ENCODE data around the gene ZFPM1.
"Not testable (repeated sequence)": the region's sequence is repeated elsewhere in the genome, so short reads cannot be mapped to it uniquely, and the experiment has no call there.

The ZFPM1 gene

DNA sequence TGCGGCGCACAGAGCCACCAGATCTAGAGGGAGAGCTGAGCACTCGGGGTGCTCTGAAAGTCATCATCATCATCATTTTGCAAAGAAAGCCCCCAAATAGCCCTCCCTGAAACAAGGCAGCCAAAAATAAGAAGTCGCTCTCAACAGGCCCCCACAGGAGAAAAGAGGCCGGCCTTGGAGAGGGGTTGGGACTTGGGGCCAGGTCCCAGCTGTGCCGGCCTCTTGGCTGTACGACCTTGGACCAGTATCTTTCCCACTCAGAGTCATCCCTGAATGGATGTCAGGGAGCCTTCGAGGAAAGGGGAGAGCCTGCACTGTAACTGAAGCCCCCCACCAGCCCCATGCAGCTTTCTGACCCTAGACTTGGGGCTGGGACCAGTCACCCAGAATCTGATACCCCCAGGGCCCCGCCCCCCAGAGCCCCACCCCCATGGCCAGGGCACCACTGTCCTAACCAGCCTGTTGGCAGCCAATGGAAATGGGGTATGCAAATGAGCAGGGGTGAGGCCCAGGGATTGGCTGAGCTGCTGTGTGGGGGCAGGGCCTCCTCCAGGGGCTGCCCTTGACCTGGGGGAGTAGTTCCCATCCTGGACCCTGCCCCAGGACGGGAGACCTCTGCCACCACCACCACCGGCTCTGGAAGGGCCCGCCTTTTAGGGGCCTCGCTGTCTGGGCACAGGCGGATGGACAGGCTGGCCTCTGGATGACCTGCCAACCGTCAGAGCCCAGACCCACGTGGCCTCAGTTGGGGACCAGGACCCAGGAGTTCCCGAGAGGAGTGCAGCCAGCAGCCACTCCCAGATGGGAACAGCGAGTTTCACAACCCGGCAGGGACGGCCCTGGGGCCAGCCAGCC, 15.4 kb downstream of the ZFPM1 start:
- no peak for DNase-seq

DNA sequence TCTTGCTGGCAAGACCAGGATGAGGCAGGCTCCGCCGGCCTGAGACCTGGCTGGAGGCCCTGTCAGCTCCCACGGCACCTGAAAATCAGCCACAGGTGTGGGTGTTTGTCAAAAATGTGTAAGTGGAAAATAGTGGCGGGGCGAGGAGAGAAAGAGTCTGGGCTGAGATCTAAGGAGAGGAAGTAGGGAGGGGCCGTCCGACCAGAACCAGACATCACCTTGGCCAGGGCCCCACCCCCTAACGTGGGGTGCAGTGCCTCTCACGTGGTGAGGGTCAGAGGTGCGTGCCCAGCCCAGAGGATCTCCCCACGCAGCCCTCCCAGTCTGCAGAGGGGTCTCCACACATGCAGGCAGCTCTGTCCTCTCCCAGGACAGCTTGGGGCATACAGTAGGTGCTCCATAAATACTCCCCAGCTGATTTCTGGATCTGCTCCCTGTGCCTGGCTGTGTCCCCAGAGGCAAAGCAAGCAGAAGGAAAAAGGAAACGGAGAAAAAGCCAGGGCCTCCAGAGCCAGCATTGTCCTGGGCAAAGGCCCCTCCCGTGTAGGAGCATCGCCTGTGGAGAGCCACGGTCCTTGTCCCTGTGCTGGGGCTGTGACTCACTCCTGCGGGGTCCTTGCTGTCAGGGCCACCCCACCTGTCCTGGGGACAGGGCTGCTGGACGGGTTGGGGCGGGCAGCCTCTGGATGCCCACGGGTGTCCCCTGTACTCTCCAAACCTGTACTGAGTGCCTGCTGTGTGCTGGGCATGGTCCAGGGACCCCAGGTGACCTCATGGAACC, 16.7 kb downstream of the ZFPM1 start:
- no peak for DNase-seq

DNA sequence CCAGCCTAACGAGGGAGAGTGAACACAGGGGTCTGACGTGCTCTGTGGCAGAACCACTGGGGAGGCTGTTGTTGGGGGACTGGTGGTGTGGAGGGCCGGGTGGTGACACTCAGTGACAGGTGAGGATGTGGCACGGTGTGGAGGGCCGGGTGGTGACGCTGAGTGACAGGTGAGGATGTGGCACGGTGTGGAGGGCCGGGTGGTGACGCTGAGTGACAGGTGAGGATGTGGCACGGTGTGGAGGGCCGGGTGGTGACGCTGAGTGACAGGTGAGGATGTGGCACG, 17.3 kb downstream of the ZFPM1 start:
- not testable (repeated sequence) for DNase-seq

DNA sequence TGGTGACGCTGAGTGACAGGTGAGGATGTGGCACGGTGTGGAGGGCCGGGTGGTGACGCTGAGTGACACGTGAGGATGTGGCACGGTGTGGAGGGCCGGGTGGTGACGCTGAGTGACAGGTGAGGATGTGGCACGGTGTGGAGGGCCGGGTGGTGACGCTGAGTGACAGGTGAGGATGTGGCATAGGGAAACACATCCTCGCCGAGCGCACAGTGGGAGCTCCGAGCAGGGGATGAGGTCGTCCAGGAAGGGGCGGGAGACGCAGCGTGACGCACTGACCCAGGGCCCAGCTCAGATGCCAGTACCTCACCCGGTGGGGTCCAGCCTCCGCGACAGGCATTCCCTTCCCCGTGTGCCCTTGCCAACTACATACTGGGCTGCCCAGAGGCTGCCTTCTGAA, 17.6 kb downstream of the ZFPM1 start:
- DNase-seq = not testable (repeated sequence)

DNA sequence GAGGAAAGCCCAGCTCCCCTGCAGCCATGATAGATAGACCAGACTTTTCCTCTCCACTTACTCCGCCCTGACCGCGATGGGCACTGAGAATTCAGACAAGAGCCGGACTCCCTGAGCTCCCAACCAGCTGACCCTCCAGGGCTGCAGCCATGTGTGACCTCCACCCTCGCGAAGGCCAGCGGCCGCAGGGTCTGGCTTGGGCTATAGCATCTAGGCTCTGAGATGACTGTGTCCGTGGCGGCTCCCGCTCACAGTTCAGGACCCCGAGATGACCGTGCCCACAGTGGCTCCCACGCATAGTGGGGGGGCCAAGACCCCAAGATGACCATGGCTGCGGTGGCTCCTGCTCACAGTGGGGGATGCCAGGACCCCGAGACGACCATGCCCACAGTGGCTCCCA, 18.0 kb downstream of the ZFPM1 start:
- DNase-seq = no peak

DNA sequence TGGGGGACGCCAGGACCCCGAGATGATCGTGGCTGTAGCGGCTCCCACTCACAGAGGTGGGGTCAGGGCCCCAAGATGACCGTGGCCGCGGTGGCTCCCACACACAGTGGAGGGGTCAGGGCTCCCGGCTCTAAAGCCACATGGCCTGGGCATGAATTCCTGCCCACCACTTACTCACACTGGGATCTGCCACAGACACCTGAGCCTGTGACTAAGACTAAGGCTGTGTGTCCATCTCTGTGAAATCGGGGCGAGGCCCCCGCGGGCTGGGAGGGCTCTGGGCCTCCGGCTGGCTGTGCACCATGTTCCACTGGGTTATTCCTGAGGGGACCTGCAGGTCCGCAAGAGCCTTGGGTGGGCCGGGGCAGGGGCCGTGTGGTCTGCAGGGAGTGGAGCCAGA, 18.5 kb downstream of the ZFPM1 start:
- no peak for DNase-seq

DNA sequence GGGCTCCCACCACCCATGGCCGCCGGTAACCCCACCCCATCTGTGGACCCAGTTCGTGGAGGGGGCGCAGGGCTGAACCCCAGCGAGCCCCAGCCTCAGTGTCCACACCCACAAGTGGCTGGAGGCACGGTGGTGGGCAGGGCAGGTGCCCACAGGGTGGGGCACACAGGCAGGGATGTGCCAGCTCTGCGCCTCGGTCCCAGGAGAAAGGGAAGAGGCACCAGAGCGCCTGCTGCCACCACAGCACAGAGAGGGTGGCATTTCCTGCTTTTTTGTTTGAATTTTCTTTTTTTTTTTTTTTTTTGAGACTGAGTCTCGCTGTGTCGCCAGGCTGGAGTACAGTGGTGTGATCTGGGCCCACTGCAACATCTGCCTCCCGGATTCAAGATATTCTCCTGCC, 19.0 kb downstream of the ZFPM1 start:
- DNase-seq = no peak

DNA sequence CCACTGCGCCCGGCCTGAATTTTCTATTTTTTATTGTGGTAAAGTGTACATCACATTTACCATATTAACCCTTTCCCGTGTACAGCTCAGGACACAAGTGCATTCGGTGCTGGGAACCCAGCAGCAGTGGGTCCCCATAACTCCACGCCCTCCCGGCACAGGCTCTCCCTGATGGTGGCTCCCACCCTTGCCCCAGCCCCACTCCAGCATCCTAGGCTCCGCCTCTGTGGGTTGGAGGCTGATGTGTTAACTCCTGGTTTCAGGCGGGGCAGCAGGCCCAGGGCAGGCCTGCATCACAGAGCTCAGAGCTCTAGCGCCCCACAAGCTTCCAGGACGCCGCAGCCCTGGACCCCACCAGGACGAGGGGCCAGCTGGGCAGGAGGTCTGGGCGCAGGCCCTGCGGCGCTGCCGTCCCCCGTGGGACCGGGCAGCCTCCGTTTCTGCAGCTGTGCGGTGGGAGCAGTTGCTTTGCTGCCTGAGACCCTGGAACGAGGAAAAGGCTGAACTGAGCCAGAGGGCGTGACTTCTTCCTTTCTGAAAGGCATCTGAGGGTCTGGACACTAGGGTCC, 19.6 kb downstream of the ZFPM1 start:
- no peak for DNase-seq

DNA sequence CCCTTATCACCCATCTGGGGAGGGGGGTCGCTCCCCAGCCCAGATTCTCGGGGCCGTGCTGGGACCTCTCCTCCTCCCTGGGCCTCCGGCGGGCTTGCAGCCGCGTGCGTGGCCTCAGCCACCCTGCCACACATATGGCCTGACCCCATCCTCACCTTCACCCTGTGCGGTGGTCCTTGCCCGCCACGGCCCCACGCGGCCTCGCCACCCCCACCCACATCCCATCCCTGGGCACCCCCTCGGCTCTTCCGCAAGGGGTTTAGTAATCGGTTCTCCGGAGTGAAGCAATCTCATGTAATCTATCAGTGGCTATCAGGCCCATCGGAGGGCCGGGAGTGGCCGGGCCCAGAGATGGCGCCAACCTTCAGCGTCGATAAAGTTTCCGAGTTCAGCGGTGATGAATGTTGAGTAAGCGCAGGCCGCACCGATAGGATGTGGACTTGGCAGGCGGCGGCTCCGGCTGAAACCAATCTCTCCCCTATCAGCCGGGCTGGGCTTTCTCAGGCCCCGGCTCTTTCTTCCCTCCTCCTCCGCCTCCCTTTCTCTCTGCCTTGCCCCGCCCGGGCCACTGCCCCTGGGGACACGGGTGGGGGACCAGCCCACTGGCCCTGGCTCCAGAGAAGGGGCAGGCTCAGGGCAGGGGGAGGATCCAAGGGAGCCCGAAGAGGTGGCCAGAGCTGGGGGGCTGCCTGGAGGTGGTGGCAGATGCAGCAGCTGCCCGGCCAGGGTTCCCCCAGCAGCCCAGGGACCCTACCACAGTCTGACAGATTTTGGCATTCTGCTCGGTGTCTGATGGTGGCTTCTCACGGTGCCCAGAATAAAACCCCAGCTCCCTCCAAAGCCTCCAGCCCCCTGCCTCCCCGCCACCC, 20.8 kb downstream of the ZFPM1 start:
- DNase-seq = no peak

DNA sequence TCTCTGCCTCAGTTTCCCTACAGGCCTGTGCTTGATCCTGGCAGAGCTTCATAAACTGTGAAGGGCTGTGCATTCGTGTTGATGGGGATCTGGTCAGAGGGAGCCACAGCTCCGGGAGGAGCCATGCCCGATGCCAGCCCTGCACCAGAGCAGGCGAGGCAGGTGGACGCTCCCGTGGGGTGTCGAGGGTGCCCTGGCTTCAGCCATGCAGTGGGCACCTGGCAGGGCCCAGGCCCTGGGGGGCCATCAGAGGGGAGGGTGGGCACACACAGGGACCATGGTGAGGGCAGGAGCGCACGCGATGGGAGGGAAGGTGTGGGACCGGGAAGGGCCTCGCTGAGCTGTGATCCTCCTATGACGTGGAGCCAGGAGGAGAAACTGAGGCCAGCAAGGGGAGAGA, 22.0 kb downstream of the ZFPM1 start:
- no peak for DNase-seq

DNA sequence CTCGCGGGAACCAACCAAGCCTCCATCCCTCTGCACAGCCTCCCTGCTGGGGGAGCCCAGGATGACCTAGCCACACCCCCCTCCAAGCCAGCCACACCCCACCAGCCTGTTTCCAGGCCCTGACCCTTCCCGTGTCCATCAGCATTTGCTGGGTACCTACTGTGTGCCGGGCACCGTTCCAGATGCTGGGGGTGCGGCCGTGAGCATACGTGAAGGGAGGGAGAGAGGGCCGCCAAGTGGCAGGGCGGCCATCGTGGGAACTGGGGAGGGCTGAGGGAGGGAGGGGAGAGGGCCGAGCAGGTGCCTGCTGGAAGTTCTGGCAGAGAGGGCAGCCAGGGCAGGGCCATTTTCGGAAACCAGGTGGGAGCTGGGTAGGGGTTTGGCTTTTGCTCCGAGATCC, 23.1 kb downstream of the ZFPM1 start:
- DNase-seq = no peak

DNA sequence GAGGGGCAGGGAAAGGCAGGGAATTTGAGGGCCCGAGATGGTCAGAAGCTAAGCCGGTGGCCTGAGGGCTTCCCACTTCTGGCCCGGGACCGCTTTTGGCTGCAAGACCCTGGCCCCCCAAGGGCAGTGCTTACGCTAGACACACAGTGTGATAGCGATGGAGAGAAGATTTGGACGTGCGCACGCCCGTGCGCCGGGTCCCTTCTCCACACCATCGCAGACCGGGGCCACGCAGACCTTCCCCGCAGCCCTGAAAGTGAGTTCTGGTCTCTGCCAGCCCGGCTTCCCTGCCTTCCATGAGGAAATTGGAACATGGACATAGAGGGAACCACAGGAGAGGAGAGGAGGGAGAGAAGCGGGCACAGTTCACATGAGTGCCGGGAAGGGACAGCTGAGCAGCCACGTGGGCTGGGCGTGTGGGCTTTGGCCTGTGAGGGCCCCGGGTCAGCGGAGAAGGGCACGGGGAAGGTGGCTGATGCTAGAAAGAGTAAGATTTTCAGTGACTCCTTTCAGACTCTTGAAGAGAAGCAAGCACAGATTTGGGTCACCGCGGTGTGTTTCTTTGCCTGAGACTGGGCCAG, 23.8 kb downstream of the ZFPM1 start:
- no peak for DNase-seq

DNA sequence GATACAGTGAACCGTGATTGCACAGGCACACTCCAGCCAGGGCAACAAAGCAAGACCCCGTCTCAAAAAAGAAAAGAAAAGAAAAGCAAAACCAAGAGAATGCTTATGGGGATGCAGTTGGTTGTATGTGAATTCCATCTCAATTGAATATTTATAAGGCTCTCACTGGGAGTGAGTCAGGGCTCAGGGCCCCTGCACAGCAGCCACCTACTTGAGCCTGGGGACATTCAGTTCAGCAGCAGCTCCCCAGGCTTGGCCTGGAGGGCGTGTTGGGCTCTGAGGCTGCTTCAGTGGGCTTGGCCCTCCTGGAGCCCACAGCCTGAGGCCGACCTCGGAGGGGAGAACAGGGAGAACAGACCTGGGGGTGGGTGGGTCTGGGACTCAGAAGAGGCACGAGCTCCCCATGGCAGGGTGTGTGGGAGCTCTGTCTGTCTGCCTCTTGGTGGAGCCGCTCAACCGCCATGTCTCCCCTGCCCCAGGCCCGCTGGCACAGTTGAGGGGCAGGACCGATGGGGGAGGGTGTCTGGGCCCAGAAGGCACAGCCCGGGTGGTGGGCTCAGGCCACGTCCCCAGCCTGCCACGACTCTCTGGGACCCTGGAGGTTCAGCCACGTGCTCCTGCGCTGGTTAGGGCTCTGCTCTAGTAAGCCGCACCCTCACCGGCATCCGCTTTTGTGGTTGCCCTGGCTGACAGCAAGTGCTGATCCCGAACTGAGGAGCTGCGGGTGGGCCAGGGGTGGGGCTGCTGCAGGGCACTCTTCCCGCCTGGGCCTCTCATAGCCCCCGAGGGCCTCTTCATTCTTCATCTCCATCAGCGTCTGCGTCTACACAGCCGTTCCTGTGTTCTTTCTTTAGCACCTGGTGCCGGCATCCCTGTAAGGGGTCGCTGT, 24.8 kb downstream of the ZFPM1 start:
- DNase-seq = no peak

DNA sequence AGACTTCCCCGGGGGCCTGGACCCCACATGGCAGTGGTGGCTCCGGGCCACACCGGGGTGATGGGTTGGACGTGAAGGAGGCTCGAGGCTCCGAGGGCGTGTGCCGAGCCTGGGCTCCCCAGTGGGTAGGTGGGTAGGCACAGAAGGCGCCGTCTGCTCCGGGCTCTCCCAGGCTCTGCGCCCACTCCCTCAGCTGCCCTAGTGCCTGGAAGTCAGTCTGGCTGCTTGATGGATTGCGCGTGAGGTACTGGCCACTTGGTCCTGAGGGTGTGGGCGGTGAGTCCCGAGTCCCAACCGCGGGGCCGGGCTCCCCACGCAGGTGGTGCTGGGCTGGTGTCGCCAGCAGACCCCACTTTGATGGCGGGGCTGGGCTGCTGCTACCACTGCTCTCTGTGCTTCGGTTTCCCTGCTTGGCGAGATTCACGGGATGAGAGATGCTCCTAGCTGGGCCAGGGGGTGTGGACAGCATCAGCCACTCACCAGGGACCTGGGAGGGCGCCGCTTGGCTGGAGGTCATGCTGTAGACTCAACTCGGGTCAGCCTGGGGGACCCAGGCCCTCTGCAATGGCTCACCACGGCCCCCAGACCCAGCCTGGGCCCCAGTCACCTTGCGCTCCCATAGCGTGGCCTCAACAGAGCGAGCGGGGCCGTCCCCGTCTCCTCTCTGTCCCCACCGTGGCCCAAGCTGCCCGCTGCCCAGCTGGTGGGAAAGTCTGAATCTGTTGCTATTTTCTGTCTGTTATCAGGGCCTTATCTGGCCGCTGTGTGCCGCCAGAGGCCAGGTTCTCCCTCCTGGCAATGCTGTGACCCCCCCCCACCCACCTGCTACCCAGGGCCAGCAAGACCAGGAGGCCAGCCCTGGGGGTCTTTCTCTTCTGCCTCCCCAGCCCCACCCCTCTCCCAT, 26.1 kb downstream of the ZFPM1 start:
- DNase-seq = no peak

DNA sequence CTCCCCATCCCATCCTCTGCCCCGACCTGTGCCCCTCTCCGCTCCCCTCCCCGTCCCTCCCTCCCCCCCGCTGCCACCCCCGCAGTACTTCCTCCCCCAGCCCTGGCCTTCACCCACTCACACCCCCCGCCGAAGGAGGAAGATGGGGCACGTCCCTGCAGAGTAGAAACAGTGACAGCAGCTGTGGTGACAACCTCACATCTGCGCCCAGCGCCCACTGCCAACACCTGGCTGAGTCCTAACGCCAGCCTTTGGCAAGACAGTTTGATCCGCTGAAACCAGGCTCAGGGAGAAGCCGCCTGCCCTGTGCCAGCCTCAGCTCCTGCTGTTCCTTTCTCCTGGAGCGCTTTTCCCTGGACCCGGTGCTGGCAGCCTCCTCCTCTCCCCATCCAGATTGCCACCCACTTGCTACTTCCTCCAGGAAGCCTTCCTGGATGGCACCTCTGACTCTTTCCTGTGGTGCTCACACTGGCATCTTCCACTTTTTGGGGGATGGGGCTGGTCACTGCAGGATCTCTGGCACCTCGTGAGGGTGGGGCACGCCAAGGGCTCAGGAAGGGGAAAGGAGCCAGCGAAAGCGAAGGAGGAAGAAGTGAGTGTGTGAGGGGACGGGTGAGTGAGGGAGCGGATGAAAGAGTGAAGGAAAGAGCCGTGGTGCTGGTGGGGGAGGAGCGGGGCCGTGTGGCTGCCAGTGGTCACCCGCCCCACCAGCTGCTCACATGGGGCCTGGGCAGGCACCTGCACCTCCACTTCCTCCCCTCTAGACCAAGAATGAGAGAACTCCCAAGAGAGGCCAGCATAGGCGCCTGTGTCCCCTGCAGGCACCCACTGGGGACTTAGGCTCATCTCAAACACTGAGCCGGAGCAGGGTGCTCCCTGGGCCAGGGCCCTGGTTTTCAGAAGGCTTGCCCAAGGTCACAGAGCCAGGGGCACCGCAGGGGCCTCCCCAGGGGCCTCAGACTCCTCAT, 27.0 kb downstream of the ZFPM1 start:
- DNase-seq = no peak

DNA sequence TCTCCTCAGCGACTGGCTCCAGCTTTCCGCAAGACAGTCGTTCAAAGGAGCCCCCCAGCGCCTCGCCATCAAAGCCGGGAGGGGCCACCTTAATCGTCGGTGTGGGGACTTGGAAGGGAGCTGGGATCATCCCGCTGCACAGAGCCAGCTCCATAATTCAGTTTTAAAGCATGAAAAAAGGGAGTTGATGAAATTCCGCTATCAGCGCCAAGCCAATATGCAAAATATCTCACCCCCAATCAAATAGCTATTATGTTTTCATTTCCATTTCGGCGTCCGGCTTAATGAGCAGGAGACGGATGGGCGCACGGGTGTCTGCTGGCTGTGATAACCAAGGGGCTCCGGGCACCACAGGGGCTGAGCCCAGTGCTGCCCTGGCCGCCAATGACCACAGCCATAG, 27.7 kb downstream of the ZFPM1 start:
- DNase-seq = no peak

DNA sequence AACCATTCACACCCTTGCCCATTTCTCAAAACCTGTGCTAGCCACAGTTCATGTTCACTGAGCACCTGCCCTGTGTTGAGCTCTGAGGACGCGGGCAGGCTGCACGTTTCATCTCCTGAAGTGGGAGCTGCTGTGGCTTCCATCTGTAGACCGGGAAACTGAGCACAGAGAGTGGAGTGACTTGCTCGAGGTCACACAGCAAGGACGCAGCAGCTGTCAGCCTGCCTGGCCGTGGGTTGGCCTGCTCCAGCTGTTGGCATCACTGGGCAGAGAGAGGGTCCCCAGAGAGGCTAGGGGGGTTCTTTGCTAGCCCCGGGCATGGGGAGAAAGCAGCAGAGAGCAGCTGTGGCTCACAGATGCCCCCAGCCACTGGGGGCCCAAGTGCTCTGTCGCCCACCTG, 28.8 kb downstream of the ZFPM1 start:
- DNase-seq = no peak

DNA sequence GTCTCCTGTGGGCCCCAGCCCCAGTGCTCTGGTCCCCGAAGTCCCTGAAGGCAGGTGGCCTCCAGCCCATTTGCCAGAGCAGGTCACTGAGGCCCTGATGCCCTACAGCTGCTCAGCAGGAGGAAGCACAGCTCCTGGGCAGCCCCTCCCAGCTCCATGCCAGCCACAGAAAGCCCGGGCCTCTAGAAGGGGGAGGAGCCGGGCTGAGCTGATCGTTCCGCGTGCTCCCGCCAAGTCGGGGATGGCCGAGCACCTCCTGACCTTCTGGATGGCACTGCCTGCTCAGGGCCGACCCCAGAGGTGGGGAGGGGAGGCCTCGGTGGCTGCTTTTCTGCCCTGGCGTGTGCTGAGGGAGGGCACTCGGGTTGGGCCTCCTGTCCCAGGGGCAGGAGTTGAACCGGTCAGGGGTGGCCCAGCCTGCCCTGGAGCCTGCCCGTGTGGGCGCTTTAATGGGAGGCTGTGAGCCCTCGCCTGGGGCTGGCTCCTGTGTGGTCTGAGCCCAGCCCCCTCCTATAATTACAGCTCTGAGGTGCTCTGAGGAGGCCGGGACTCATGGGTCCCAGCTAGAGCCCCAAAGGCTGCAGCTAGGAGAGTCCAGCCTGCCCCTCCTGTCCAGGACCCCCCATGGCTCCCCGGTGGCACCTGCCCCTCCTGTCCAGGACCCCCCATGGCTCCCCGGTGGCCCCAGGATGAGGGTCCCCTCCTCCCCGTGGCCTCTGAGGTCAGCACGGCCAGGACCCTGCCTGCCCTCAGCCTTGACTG, 29.7 kb downstream of the ZFPM1 start:
- DNase-seq = no peak

DNA sequence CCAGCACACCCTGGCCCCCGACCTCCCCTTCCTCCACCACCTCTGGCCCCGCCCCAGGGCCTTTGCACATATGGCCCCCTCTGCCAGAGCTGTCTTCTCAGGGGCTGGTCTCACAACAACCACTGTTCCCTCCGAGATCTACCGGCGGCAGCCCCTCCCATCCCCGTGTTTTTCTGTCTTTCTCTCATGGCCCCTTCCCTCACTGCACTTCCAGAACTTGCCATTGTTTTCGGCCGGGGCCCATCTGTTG, 30.2 kb downstream of the ZFPM1 start:
- no peak for DNase-seq

All from NCI-H2029 treated with DMSO at 0.1 percent for 48 hours (cell line).